HG03097 (cell line): Measurements from ENCODE around the gene OXA1L.
"Not testable (repeated sequence)": the region's sequence is repeated elsewhere in the genome, so short reads cannot be mapped to it uniquely, and the experiment has no call there.

Experiments
- ATAC-seq: cut with Tn5 transposase; IDR thresholded peaks from one replicate; pipeline ENCODE4 v1.9.1; 2021; ENCODE audit not compliant: unreplicated experiment, low FRiP score

The OXA1L gene

DNA sequence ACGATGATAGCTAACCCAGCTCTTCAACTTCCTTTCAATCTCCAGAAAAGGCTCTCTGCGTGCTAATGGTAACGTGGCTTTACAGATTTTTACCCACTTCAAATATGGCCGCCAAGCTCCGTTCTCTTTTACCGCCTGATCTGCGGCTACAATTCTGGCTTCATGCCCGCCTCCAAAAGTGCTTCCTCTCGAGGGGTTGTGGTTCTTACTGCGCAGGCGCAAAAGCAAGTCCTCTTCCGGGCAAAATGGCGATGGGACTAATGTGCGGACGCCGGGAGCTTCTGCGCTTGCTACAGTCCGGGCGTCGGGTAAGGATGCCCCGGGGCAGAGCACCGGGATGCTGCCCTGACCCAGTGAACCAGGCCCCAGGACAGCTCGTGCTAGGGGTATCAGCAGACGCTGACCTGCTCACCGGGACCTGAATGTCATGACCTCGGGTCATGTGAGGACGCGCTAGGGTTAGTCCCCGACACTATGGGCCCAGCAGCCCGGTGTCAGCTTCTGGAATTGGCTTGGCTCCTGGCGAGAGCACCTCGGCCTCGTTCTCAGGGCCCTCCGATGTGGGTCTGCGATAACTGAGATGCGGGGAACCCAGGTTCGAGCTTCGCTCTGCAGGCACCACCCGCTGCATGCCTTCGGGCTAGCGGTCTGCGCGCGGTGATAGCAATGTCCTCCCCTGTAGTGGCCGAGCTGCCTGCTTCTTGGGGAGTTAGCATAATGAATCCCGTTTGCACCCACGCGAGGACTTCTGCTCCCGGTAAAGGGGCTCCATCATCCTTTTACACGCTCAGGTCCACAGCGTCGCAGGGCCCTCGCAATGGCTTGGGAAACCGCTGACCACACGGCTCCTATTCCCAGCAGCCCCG lies at the start of gene OXA1L:
OXA1L (plus strand) TSS at position 232 of the 866 bp plus-strand sequence; CDS start at position 246, 14 bp downstream.
- peak; percentile 73 for ATAC-seq

DNA sequence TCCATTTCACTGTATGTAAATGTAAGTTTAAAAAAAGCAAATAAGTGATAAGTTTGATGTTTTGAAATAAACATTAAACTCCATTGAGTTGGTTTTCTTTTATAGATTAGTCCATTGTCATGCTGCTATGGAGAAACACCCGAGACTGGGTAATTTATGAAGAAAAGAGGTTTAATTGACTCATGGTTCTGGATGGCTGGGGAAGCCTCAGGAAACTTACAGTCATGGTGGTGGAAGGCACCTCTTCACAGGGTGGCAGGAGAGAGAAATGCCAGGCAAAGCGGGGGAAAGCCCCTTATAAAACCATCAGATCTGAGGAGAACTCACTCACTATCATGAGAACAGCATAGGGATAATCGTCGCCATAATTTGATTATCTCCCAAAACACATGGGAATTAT lies 48.4 kb upstream of the OXA1L start:
- no peak for ATAC-seq

- ATAC-seq, result no peak
Observed at GRCh38 chr14:22721213-22721612, 45.3 kb upstream of the OXA1L start.

- no peak for ATAC-seq
Observed at GRCh38 chr14:22723815-22724214, 42.7 kb upstream of the OXA1L start.

DNA sequence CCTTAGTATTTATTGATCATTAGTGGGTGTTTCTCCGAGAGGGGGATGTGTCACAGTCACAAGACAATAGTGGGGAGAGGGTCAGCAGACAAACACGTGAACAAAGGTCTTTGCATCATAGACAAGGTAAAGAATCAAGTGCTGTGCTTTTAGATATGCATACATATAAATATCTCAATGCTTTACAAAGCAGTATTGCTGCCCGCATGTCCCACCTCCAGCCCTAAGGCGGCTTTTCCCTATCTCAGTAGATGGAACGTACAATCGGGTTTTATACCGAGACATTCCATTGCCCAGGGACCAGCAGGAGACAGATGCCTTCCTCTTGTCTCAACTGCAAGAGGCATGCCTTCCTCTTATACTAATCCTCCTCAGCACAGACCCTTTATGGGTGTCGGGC lies 41.6 kb upstream of the OXA1L start:
- ATAC-seq, result not testable (repeated sequence)

GRCh38 chr14:22725374-22725773 lies 41.1 kb upstream of the OXA1L start:
- ATAC-seq, result not testable (repeated sequence)

DNA sequence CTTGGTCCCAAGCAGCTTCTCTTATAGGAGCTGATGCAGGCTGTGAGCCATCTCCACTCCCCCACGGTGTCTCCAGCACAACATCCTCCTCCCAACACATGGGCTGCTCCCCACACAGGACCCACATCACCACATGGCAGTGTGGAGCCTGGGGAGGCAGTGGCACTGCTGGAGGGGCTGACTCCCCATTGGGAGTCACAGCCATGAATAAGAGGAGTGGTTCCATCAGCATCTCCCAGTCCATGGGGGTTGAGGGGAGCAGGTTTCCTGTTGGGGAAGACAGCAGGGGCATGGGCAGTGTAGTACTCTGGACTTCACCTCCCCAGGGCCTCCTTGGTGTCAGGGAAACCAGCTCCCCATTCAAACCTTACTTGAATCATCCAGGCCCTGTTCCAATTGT lies 40.5 kb upstream of the OXA1L start:
- no peak for ATAC-seq

GRCh38 chr14:22732062-22732461 lies 34.4 kb upstream of the OXA1L start:
- ATAC-seq, result not testable (repeated sequence)

DNA sequence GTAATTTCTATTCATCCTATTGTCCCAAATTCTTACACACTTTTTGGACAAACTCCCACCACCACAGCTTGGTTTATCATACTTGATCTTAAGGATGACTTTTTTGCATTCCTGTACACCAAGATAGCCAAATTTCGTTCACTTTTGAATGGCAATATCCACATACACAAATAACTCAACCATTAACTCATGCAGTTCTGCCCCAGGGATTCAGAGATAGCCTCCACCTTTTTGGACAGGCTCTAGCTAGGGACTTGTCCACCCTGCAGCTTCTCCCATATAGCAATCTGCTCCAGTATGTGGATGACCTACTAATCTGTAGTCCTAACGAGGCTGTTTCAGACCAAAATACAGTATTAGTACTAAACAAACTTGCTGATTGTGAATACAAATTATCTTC lies 32.7 kb upstream of the OXA1L start:
- no peak for ATAC-seq

DNA sequence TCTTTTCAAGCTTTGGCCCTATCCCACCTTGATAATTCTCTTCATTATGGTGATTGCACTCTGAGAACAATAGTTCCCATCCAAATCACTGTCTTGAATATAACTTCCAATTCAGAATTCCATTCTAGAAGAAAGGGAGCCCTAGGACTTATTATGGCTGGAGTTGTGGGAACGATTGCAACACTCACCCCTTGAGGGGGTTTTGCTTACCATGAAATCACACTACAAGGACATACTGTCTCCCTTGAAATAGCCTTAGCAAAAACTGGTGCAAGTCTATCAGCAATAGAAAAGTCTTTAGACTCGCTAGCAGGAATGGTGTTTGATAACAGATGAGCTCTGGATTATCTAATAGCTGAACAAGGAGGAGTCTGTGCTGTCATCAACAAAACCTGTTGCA lies 31.4 kb upstream of the OXA1L start:
- no peak for ATAC-seq

DNA sequence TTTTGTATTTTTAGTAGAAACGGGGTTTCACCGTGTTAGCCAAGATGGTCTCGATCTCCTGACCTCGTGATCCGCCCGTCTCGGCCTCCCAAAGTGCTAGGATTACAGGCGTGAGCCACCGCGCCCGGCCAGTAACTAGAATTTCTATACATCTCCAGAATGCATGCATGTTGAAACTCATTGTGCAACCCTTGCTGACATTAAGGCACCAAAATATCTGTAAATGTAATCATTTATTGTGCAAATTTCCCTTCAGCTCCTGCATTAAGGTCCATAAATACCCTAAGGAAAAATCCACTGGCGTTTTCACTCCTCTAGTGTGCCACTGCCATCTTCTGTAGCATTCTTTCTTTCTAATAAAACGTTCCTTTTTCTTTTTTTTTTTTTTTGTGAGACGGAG lies 30.1 kb upstream of the OXA1L start:
- not testable (repeated sequence) for ATAC-seq

- peak; percentile 80 for ATAC-seq
Observed at GRCh38 chr14:22737052-22737451, 29.4 kb upstream of the OXA1L start.

- no peak for ATAC-seq
Observed at GRCh38 chr14:22739423-22739822, 27.1 kb upstream of the OXA1L start.

GRCh38 chr14:22740020-22740419 lies 26.5 kb upstream of the OXA1L start:
- ATAC-seq, result no peak

DNA sequence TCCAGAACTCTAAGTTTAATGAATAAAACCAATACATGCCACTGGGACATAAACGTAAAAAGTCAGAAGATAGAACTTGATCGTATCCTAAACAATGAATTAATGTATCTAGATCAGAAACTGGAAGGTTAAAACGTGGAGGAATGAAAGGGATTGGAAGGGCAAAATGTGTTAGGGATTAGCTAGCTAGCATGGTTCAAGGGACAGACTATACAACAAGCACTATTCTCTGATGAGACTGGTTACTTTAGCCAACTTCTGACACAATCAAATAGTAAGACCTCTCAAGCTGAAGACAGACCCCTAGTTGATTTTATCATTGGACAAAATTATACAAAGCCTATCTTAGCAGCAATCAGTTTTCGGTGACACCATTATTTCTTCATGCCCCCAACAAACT lies 18.7 kb upstream of the OXA1L start:
- ATAC-seq, result no peak

DNA sequence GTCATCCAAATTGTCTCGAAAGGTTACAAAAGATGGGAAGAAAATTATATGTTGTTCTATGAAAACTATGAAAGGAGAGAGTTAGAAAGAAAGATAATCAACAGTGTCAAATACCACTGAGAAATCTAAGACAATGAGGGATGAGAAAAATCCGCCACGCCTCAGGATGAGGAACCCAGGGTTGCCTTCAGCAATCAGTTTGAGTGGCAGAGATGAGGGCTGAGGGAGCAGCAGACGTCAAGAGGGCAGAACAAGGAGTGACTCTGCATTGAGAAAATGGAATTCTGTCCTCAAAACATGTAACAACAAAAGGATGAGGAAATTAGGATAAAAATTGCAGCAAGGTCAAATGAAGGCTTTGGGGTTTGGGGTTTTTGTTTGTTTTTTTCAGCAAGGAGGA lies 18.3 kb upstream of the OXA1L start:
- no peak for ATAC-seq

DNA sequence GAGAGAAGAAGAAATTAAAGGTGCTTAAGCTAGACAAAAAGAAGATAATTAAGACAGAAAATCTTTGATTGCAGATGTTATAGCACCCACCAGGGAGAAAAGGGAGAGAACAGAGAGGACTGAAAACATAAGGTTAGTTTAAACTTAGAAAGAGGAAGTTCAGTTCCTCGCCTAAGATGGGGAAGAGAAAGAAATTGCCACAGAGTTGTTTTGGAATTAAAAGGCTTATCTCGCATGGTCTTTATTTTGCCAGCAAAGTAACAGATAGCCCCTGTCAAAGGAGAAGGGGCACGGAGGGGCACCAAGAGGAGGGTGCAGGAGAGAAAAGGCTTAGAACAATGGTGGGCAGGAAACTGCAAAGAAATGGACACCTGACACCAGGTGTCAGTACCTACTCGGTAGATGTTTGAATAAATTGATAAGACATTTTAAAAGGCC lies 17.8 kb upstream of the OXA1L start:
- no peak for ATAC-seq

- no peak for ATAC-seq
Observed at GRCh38 chr14:22752422-22752821, 14.1 kb upstream of the OXA1L start.

DNA sequence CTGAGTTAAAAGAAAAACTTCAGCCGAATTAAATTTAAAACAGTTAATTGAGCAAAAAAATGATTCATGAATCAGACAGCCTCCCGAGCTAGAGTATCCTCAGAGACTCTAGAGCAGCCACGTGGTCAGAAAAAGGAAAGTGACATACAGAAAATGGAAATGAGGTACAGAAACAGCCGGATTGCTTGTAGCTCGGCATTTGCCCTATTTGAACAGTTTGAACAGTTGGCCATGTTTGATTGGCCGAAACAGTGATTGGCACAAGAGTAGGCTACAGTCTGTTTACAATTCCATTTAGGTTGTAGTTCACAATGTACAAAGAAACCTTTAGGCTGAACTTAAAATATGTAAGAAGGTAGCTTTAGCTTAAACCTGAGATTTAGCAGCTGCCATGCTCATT lies 12.9 kb upstream of the OXA1L start:
- no peak for ATAC-seq

- ATAC-seq, result not testable (repeated sequence)
Observed at GRCh38 chr14:22757972-22758650, 8.4 kb upstream of the OXA1L start.

DNA sequence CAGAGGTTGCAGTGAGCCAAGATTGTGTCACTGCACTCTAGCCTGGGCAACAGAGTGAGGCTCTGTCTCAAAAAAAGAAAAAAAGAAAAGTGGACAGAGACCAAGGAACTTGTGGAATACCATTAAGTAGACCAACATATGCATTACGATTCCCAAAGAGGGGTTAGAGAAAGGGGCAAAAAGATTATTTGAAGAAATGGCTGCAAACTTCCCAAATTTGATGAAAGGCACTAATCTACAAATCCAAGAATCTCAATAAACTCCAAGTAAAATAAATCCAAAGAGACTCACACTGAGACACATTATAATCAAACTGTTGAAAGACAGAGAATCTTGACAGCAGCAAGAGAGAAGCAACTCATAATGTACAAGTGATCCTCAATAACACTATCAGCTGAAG lies 4.8 kb upstream of the OXA1L start:
- no peak for ATAC-seq

DNA sequence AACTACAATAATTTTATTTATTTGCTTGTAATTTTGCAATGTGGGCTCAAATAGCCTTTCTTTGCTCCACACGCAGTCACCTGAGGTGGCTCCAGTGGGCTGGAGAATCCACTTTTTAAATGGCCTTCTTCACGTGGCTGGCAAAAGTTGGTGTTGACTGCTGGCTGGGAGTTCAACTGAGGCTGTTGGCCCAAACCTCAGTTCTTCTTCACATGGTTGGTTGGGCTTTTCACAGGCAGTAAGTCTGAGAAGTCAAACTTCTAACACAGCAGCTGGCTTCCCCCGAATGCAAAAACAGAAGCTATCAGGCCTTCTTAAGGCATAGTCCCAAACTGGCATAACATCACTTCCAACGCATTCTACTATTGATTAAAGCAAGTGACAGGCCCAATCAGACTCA lies 2.1 kb upstream of the OXA1L start:
- ATAC-seq, result no peak
